ENCODE measurements around the gene PLEKHM2.

- TF ChIP-seq CTCF (IDR thresholded peaks at IDR 0.05; ENCODE audit: insufficient read depth, low read length), result no peak
- no peak for TF ChIP-seq POLR2AphosphoS5 (IDR thresholded peaks at IDR 0.05; ENCODE audit: low read depth)
- TF ChIP-seq, protein P1, sequence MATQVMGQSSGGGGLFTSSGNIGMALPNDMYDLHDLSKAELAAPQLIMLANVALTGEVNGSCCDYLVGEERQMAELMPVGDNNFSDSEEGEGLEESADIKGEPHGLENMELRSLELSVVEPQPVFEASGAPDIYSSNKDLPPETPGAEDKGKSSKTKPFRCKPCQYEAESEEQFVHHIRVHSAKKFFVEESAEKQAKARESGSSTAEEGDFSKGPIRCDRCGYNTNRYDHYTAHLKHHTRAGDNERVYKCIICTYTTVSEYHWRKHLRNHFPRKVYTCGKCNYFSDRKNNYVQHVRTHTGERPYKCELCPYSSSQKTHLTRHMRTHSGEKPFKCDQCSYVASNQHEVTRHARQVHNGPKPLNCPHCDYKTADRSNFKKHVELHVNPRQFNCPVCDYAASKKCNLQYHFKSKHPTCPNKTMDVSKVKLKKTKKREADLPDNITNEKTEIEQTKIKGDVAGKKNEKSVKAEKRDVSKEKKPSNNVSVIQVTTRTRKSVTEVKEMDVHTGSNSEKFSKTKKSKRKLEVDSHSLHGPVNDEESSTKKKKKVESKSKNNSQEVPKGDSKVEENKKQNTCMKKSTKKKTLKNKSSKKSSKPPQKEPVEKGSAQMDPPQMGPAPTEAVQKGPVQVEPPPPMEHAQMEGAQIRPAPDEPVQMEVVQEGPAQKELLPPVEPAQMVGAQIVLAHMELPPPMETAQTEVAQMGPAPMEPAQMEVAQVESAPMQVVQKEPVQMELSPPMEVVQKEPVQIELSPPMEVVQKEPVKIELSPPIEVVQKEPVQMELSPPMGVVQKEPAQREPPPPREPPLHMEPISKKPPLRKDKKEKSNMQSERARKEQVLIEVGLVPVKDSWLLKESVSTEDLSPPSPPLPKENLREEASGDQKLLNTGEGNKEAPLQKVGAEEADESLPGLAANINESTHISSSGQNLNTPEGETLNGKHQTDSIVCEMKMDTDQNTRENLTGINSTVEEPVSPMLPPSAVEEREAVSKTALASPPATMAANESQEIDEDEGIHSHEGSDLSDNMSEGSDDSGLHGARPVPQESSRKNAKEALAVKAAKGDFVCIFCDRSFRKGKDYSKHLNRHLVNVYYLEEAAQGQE (IDR thresholded peaks at IDR 0.05; ENCODE audit: insufficient replicate concordance, low read depth), result no peak
- TF ChIP-seq SPI1 (IDR thresholded peaks at IDR 0.05; ENCODE audit: borderline replicate concordance, low read depth), result no peak
- no peak for TF ChIP-seq GABPA (IDR thresholded peaks at IDR 0.05; ENCODE audit: low read depth)
These were observed 36.7 kb downstream of the PLEKHM2 start for GRCh38 chr1:15720861-15721260.

All from HL-60 (cell line).